Gastrocnemius medialis (tissue), 4 donors: Measurements from ENCODE around the gene PCDHGB7.

Experiments used
- CTCF ChIP-seq, 5 experiments: fragments of 450-650 bp in 3 of 5; fragments of 200-600 bp in 2 of 5; sonication (generic) in 2 of 5; IDR thresholded peaks in 4 of 5; conservative IDR thresholded peaks in 1 of 5; 1 replicate in 4 of 5; 2 replicates in 1 of 5; pipeline ENCODE4 v1.5.1; 2016 to 2019; ENCODE audit warnings: antibody characterized with exemption in 5 of 5, mild to moderate bottlenecking in 3 of 5, moderate library complexity in 3 of 5
- POLR2A ChIP-seq, 2 donors: fragments of 450-650 bp; IDR thresholded peaks; one replicate each; pipeline ENCODE4 v1.6.1; 2017; ENCODE audit warnings: antibody characterized with exemption in 2 of 2, mild to moderate bottlenecking in 2 of 2, moderate library complexity in 2 of 2

DNA sequence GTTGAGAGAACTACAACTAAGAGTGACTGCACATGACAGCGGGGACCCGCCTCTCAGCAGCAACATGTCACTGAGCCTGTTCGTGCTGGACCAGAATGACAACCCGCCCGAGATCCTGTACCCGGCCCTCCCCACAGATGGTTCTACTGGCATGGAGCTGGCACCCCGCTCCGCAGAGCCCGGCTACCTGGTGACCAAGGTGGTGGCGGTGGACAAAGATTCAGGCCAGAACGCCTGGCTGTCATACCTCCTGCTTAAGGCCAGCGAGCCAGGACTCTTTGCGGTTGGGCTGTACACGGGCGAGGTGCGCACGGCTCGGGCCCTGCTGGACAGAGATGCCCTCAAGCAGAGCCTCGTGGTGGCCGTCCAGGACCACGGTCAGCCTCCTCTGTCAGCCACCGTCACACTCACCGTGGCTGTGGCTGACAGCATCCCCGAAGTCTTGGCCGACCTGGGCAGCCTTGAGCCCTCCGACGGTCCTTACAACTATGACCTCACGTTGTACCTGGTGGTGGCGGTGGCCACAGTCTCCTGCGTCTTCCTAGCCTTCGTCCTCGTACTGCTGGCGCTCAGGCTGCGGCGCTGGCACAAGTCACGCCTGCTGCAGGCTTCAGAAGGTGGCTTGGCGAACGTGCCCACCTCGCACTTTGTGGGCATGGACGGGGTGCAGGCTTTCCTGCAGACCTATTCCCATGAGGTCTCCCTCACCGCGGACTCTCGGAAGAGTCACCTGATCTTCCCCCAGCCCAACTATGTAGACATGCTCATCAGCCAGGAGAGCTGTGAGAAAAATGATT is 32.8 kb upstream of the PCDHGB7 start:
- TF ChIP-seq POLR2A (IDR thresholded peaks at IDR 0.05): no peak
- TF ChIP-seq CTCF (IDR thresholded peaks at IDR 0.05 in 4 of 5, conservative IDR thresholded peaks at IDR 0.05 in 1 of 5): no peak
